GM19452 (cell line): ENCODE data around the gene CAPZB.
"Not testable (repeated sequence)": the region's sequence is repeated elsewhere in the genome, so short reads cannot be mapped to it uniquely, and the experiment has no call there.

ENCODE experiments used
- ATAC-seq: cut with Tn5 transposase; IDR thresholded peaks from one replicate; pipeline ENCODE4 v1.9.1; 2021; ENCODE audit not compliant: unreplicated experiment

CAPZB gene

GRCh38 chr1:19313961-19314882 is 171.1 kb downstream of the CAPZB start:
- ATAC-seq, result no peak

GRCh38 chr1:19313636-19313959 is 171.7 kb downstream of the CAPZB start:
- ATAC-seq, result no peak

GRCh38 chr1:19312782-19313635 is 172.3 kb downstream of the CAPZB start:
- ATAC-seq, result no peak

GRCh38 chr1:19311931-19312781 is 173.2 kb downstream of the CAPZB start, which contains the start of the genes AKR7A2 and SLC66A1:
TSS of gene AKR7A2 (minus strand) at chr1:19312144. CDS start at chr1:19312124, 20 bp downstream.
TSS of gene SLC66A1 (plus strand) at chr1:19312326. CDS start at chr1:19317678, 5,352 bp downstream.
- peak; percentile 70 for ATAC-seq

GRCh38 chr1:19311503-19311930 is 173.8 kb downstream of the CAPZB start:
- peak; percentile 2 for ATAC-seq

GRCh38 chr1:19310720-19311502 is 174.4 kb downstream of the CAPZB start:
- ATAC-seq, result no peak

- no peak for ATAC-seq
These were observed 175.3 kb downstream of the CAPZB start for GRCh38 chr1:19310061-19310460.

- no peak for ATAC-seq
These were observed 176.1 kb downstream of the CAPZB start for GRCh38 chr1:19309123-19309813.

GRCh38 chr1:19308509-19308907 is 176.8 kb downstream of the CAPZB start:
- no peak for ATAC-seq

GRCh38 chr1:19307794-19308508 is 177.4 kb downstream of the CAPZB start:
- ATAC-seq, result no peak

GRCh38 chr1:19306941-19307340 is 178.4 kb downstream of the CAPZB start:
- no peak for ATAC-seq

GRCh38 chr1:19305880-19306279 is 179.5 kb downstream of the CAPZB start:
- no peak for ATAC-seq

GRCh38 chr1:19304081-19304480 is 181.3 kb downstream of the CAPZB start:
- not testable (repeated sequence) for ATAC-seq

GRCh38 chr1:19300211-19300610 is 185.1 kb downstream of the CAPZB start:
- no peak for ATAC-seq

GRCh38 chr1:19294638-19295037 is 190.7 kb downstream of the CAPZB start:
- no peak for ATAC-seq

- ATAC-seq, result no peak
These were observed 196.1 kb downstream of the CAPZB start for GRCh38 chr1:19289244-19289643.
